SK-N-SH treated with all-trans-retinoic acid at 6 μM for 48 hours (cell line): Measurements from ENCODE around the gene ILKAP.

Experiments
- BACH2 ChIP-seq: fragments of 250-450 bp; sonication (Bioruptor Pico); IDR thresholded peaks from 2 replicates; pipeline ENCODE4 v1.9.0; 2021; ENCODE audit warnings: mild to moderate bottlenecking, borderline replicate concordance
- CREB5 ChIP-seq: fragments of 250-450 bp; sonication (Bioruptor Pico); IDR thresholded peaks from 2 replicates; pipeline ENCODE4 v1.5.1; 2020; ENCODE audit warnings: low read depth, mild to moderate bottlenecking, moderate library complexity
- CSDC2 ChIP-seq: fragments of 250-450 bp; sonication (Bioruptor Pico); IDR thresholded peaks from 2 replicates; pipeline ENCODE4 v1.5.0; 2020; ENCODE audit warnings: mild to moderate bottlenecking, moderate library complexity
- ESRRG ChIP-seq: fragments of 250-450 bp; sonication (Bioruptor Pico); IDR thresholded peaks from 2 replicates; pipeline ENCODE4 v1.6.1; 2021; ENCODE audit warnings: mild to moderate bottlenecking
- PATZ1 ChIP-seq: fragments of 250-450 bp; sonication (Bioruptor Pico); IDR thresholded peaks from 2 replicates; pipeline ENCODE4 v1.8.0; 2020; ENCODE audit warnings: mild to moderate bottlenecking, moderate library complexity, borderline replicate concordance
- POU6F1 ChIP-seq: fragments of 250-450 bp; sonication (Bioruptor Pico); IDR thresholded peaks from 2 replicates; pipeline ENCODE4 v1.8.0; 2021; ENCODE audit warnings: low read depth, mild to moderate bottlenecking, moderate library complexity, borderline replicate concordance
- PPARA ChIP-seq: fragments of 250-450 bp; sonication (Bioruptor Pico); IDR thresholded peaks from 2 replicates; pipeline ENCODE4 v1.5.0; 2020; ENCODE audit warnings: mild to moderate bottlenecking, borderline replicate concordance
- RARB ChIP-seq: fragments of 250-450 bp; sonication (Bioruptor Pico); IDR thresholded peaks from 2 replicates; pipeline ENCODE4 v1.8.0; 2021; ENCODE audit warnings: mild to moderate bottlenecking, moderate library complexity
- ZFP3 ChIP-seq: fragments of 250-450 bp; sonication (Bioruptor Pico); IDR thresholded peaks from 2 replicates; pipeline ENCODE4 v1.5.0; 2020; ENCODE audit warnings: mild to moderate bottlenecking, moderate library complexity
- ZFP30 ChIP-seq: fragments of 450-650 bp; formaldehyde crosslinking; IDR thresholded peaks from 2 replicates; pipeline ENCODE4 v1.5.0; 2022; ENCODE audit warnings: mild to moderate bottlenecking, moderate library complexity
- ZNF565 ChIP-seq: fragments of 450-650 bp; formaldehyde crosslinking; conservative IDR thresholded peaks from 2 replicates; pipeline ENCODE4 v1.5.0; 2020; ENCODE audit warnings: low read depth, mild to moderate bottlenecking, moderate library complexity
- ZNF8 ChIP-seq: fragments of 450-650 bp; formaldehyde crosslinking; IDR thresholded peaks from 2 replicates; pipeline ENCODE4 v1.5.0; 2020; ENCODE audit warnings: mild to moderate bottlenecking, moderate library complexity

GRCh38 chr2:238176613-238177012 lies 26.9 kb downstream of the ILKAP start:
- no peak for TF ChIP-seq RARB (CRISPR knock-in tag)
- no peak for TF ChIP-seq CREB5 (CRISPR knock-in tag)
- no peak for TF ChIP-seq ESRRG
- no peak for TF ChIP-seq PPARA (CRISPR knock-in tag)
- TF ChIP-seq BACH2: no peak
- TF ChIP-seq CSDC2 (CRISPR knock-in tag): no peak
- TF ChIP-seq ZNF8 (CRISPR knock-in tag): no peak
- TF ChIP-seq POU6F1 (CRISPR knock-in tag): no peak
- TF ChIP-seq PATZ1: no peak
- TF ChIP-seq ZFP30 (CRISPR knock-in tag): no peak
- no peak for TF ChIP-seq ZNF565 (CRISPR knock-in tag)
- no peak for TF ChIP-seq ZFP3 (CRISPR knock-in tag)
